GM12878 (cell line): ENCODE results near the gene SFMBT1. TPM values are rescaled to one million over a fixed set of nuclear protein-coding genes. Genes with fewer than 3 reads are reported as not detected.
"Not testable (repeated sequence)": the region's sequence is repeated elsewhere in the genome, so short reads cannot be mapped to it uniquely, and the experiment has no call there.

Experiments
- ATAC-seq: fragments of 200-7000 bp; cut with Tn5 transposase; 3 replicates; pipeline ENCODE4 v1.9.1; 2020; ENCODE audit warnings: mild to moderate bottlenecking, moderate library complexity
- BruUV-seq: library from RNA; stranded (reverse); fragments of 400-500 nt; replicated peaks from 2 replicates; lab custom pipeline; 2021; lab: Mats Ljungman, UMichigan
- CTCF ChIA-PET: fragments of 300-600 bp; sonication (Branson Sonifier 250); formaldehyde crosslinking; extraction: SDS; loops from one replicate; lab custom pipeline; 2021; ENCODE audit warnings: inconsistent platforms; lab: Yijun Ruan, JAX
- POLR2A ChIA-PET: fragments of 350-600 bp; formaldehyde crosslinking; extraction: SDS; loops from one replicate; lab custom pipeline; 2021; ENCODE audit warnings: inconsistent platforms; lab: Charles Lee
- RAD21 ChIA-PET: fragments of 300-600 bp; sonication (Branson Sonifier 250); formaldehyde crosslinking; loops from one replicate; lab custom pipeline; 2023; ENCODE audit warnings: antibody characterized with exemption; ENCODE audit not compliant: unreplicated experiment; lab: Charles Lee
- SMC1A ChIA-PET: fragments of 300-600 bp; sonication (Branson Sonifier 250); formaldehyde crosslinking; loops from one replicate; lab custom pipeline; 2023; ENCODE audit not compliant: unreplicated experiment, uncharacterized antibody; lab: Charles Lee
- DNase-seq: peaks from one replicate; pipeline ENCODE4 v3.0.0-alpha.2; 2011; ENCODE audit warnings: low read depth, low spot score
- FAIRE-seq: peaks from 3 replicates; lab custom pipeline; 2011; peaks lifted over from hg19 to GRCh38; lab: Jason Lieb, UNC
- H2AFZ ChIP-seq: 2 replicates; pipeline ENCODE4 v1.6.0; 2011; ENCODE audit warnings: low read depth, low read length, control low read depth; ENCODE audit not compliant: control insufficient read depth
- H3K27ac ChIP-seq: 2 replicates; pipeline ENCODE4 v1.5.1; 2011; ENCODE audit warnings: control low read depth; ENCODE audit not compliant: control insufficient read depth, insufficient read depth
- H3K27me3 ChIP-seq, 2 experiments: replicated peaks in 1 of 2; 2 replicates each; pipeline versions ENCODE4 v1.6.0 to v1.6.1; 2011; ENCODE audit warnings: low read length in 1 of 2; ENCODE audit not compliant: control insufficient read depth in 2 of 2, insufficient read depth in 2 of 2
- H3K36me3 ChIP-seq, 2 experiments: 2 replicates each; pipeline ENCODE4 v1.5.1; 2011; ENCODE audit warnings: low read length in 1 of 2; ENCODE audit not compliant: control insufficient read depth in 2 of 2, insufficient read depth in 2 of 2
- H3K4me1 ChIP-seq: 2 replicates; pipeline ENCODE4 v1.6.1; 2011; ENCODE audit warnings: mild to moderate bottlenecking, low read length, moderate library complexity, mixed read lengths; ENCODE audit not compliant: control insufficient read depth, insufficient read depth
- H3K4me2 ChIP-seq: 2 replicates; pipeline ENCODE4 v1.6.0; 2011; ENCODE audit warnings: control low read depth; ENCODE audit not compliant: control insufficient read depth, insufficient read depth
- H3K4me3 ChIP-seq: fragments of 200-600 bp; sonication (generic); 2 replicates; pipeline ENCODE4 v1.5.1; 2016
- H3K79me2 ChIP-seq: 2 replicates; pipeline ENCODE4 v1.6.0; 2011; ENCODE audit warnings: low read length; ENCODE audit not compliant: control insufficient read depth, insufficient read depth
- H3K9ac ChIP-seq: 2 replicates; pipeline ENCODE4 v1.8.0; 2011; ENCODE audit warnings: low read length, control low read depth, mixed read lengths; ENCODE audit not compliant: control insufficient read depth, insufficient read depth
- H3K9me3 ChIP-seq: replicated peaks from 3 replicates; pipeline ENCODE4 v1.5.1; 2011; ENCODE audit warnings: mild to moderate bottlenecking, low read length; ENCODE audit not compliant: control insufficient read depth, insufficient read depth
- H4K20me1 ChIP-seq: 2 replicates; pipeline ENCODE4 v1.6.0; 2011; ENCODE audit not compliant: control insufficient read depth, insufficient read depth
- BCLAF1 ChIP-seq: fragments of 450-650 bp; IDR thresholded peaks from 2 replicates; pipeline ENCODE4 v1.6.1; 2017; ENCODE audit warnings: antibody characterized with exemption, mild to moderate bottlenecking, moderate library complexity
- BRCA1 ChIP-seq: IDR thresholded peaks from 2 replicates; pipeline ENCODE4 v1.6.1; 2011; ENCODE audit warnings: low read depth, low read length, improper control_type of control experiment
- EED ChIP-seq: sonication (generic); IDR thresholded peaks from 2 replicates; pipeline ENCODE4 v1.6.1; 2016; ENCODE audit warnings: antibody characterized with exemption, low read depth
- POU2F2 ChIP-seq: IDR thresholded peaks from 3 replicates; pipeline ENCODE4 v1.6.1; 2011; ENCODE audit warnings: low read depth, mild to moderate bottlenecking, low read length, borderline replicate concordance
- TCF7 ChIP-seq: IDR thresholded peaks from 2 replicates; pipeline ENCODE4 v1.6.1; 2014; ENCODE audit warnings: antibody characterized with exemption, borderline replicate concordance
- WRNIP1 ChIP-seq: IDR thresholded peaks from 2 replicates; pipeline ENCODE4 v1.6.1; 2011; ENCODE audit warnings: low read depth, low read length, improper control_type of control experiment, borderline replicate concordance
- WGBS: methylation state at CpG from one replicate; pipeline ENCODE4 v1.1.6; 2016; ENCODE audit warnings: low lambda C conversion rate; ENCODE audit not compliant: insufficient replicate concordance, insufficient coverage; ENCODE audit errors: missing lambda C conversion rate; 5-methylcytosine and 5-hydroxymethylcytosine counted together
- in situ Hi-C: fragments of 300-500 bp; cut with MboI; formaldehyde crosslinking; loops from 9 replicates; pipeline ENCODE4 v1.14.3; 2018; ENCODE audit warnings: mixed read lengths
- intact Hi-C: fragments of 100-400 bp; cut with micrococcal nuclease; formaldehyde crosslinking; loops from one replicate; pipeline ENCODE4 v1.14.2; 2022; ENCODE audit not compliant: unreplicated experiment
- polyA plus RNA-seq, 11 experiments: library from polyadenylated mRNA; depleted of rRNA in 4 of 11; unstranded in 6 of 11; stranded (reverse) in 5 of 11; fragments of >200 nt; fragmentation: Nextera tagmentation in 4 of 11; fragmentation: Illumina TruSeq in 1 of 11; extraction: Ambion mirVana in 4 of 11; extraction: Trizol in 1 of 11; gene quantifications; 1 replicate in 1 of 11; 2 replicates in 10 of 11; pipeline versions ENCODE4 v1.2.1 to v1.2.3, GENCODE V29; 2011 to 2016; ENCODE audit warnings: inconsistent platforms in 2 of 11, missing spikeins in 2 of 11, low read depth in 1 of 11
- total RNA-seq, 4 experiments: library from RNA; depleted of rRNA in 3 of 4; stranded (reverse); fragments of >200 nt in 3 of 4; fragmentation: Illumina TruSeq in 1 of 4; extraction: Trizol in 1 of 4; gene quantifications; 2 replicates each; pipeline versions ENCODE4 v1.2.1 to v1.2.3, GENCODE V29; 2013 to 2021

SFMBT1 gene
- total and polyA plus RNA-seq, 10 of the 15 experiments (the other 5 are each of a cell fraction or from before 2014, with no cell fraction given): 3.2 to 19.5 (median 11.4) TPM

DNA sequence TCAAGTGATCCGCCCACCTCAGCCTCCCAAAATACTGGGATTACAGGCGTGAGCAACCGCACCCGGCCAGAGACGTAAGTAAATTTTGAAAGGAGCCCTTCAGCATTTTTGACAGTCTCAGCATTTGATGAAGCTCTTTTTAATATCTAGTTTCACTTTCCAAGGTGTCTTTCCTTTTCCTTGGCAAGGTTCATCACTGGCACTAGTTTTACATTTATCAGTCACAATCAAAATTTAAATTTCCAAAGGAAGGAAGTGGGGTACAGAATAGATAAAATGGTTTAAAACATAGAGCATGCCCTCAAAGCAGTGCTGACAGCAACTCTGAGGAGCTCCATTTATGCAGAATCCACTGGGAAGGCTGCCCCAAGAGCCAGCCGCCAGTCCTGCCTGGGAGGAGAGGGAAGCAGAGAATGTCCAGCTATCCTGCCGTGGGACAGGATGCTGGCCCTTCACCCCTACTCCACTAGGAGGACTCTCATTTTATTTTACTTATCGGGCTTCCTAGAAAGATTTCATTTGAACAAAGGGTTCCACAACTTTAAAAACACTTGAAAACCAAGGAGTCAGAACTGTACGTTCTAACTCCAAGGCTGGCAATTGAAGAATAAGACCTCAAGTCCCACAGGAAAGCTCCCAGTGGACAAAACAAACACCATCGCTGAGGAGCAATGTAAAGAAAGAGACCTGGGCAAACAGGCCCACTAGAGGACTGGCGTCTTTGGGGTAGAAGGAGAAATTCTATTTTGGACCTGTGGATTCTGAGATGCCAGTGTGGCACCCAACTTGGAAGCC, 9.9 kb downstream of the SFMBT1 start:
- BruUV-seq: no TSS peak
- no peak for ATAC-seq
- WGBS: 89% methylated on average over 11 of the region's 11 CpGs
- H3K27ac ChIP-seq: no peak overlapping the region
- no peaks in the 10 kb centered on the region for H3K27me3 ChIP-seq
- ChIA-PET SMC1A (interaction anchor here (0.6 to 1.2 kb wide), 4 partner anchors 9 to 26 kb away, joined by 3 to 4 read pairs (median 3); no protein-coding TSS in a partner anchor), POLR2A (interaction anchor here (1.0 to 1.2 kb wide), 2 partner anchors 11 to 52 kb away, joined by 3 read pairs; no protein-coding TSS in a partner anchor), CTCF (interaction anchor here (1.2 kb wide), 2 partner anchors 36 to 101 kb away, joined by 3 read pairs; no protein-coding TSS in a partner anchor), RAD21 (no interaction called here)
- H3K4me1 ChIP-seq: peaks cover 24% of the 10 kb centered on the region
- no peak overlapping the region for H3K4me2 ChIP-seq
- intact Hi-C loops: no loop called here
- H3K9me3 ChIP-seq: no peaks in the 10 kb centered on the region
- no peaks in the 10 kb centered on the region for H4K20me1 ChIP-seq
- no peak overlapping the region for H3K4me3 ChIP-seq
- H3K9ac ChIP-seq: no peak overlapping the region
- TF ChIP-seq WRNIP1 (no peak), BCLAF1 (no peak), BRCA1 (no peak), POU2F2 (no peak), TCF7 (no peak), EED (no peak)
- FAIRE-seq: no peak
- H3K36me3 ChIP-seq: no peaks in the 10 kb centered on the region
- H2AFZ ChIP-seq: no peak overlapping the region
- peaks cover 23% of the 10 kb centered on the region for H3K79me2 ChIP-seq
- in situ Hi-C loops: no loop called here
- DNase-seq: no peak

GRCh38 chr3:53035018-53035417, 10.9 kb downstream of the SFMBT1 start:
- ATAC-seq, FAIRE-seq, H3K27me3 ChIP-seq, BruUV-seq, DNase-seq, H2AFZ ChIP-seq, H4K20me1 ChIP-seq, POLR2A ChIA-PET, H3K9ac ChIP-seq, H3K9me3 ChIP-seq, H3K4me3 ChIP-seq, intact Hi-C loops, H3K27ac ChIP-seq, H3K36me3 ChIP-seq, in situ Hi-C loops, RAD21 ChIA-PET, H3K4me2 ChIP-seq: not testable (repeated sequence)
- ChIA-PET SMC1A (interaction anchor here (1.0 kb wide), 1 partner anchor 8 kb away, joined by 4 read pairs; no protein-coding TSS in a partner anchor), CTCF (interaction anchor here (0.6 to 1.2 kb wide), 2 partner anchors 37 to 289 kb away, joined by 3 to 4 read pairs; no protein-coding TSS in a partner anchor)
- peaks cover 21% of the 10 kb centered on the region for H3K79me2 ChIP-seq
- WGBS: 68% methylated on average over 4 of the region's 5 CpGs
- H3K4me1 ChIP-seq: peaks cover 18% of the 10 kb centered on the region
